ENCODE measurements around the gene CDCA5. TPM values are rescaled to one million over a fixed set of nuclear protein-coding genes. Genes with fewer than 3 reads are reported as not detected.

The CDCA5 gene
- total and polyA plus RNA-seq, 2 of the 4 experiments (the other 2 are of a cell fraction), result 9.1 to 14.0 TPM

DNA sequence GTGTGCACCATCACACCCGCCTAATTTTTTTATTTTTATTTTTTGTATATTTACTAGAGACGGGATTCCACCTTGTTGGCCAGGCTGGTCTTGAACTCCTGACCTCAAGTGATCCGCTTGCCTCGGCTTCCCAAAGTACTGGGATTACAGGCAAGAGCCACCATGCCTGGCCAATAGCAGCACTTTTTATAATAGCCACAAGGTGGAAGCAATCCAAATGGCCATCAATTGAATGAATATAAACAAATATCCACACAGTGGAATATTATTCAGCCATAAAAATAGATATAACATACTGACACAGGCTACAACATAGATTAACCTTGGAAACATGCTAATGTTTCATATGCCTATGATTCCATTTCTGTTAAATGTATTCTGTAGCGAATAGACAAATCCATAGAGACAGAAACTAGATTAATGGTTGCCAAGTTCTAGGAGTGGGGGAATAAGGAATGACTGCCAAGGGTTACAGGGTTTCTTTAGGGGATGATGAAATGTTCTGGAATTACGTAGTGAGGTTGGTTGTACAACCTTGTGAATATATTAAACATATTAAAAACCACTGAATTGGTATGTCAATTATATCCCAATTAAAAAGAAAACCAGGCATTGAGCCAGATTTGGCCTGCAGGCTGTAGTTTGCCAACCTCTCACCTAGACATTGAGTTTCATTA lies 17.0 kb upstream of the CDCA5 start:
- Histone ChIP-seq H4K5ac (ENCODE audit: low read depth, low read length) (no peak overlapping the region), H3K4me1 (ENCODE audit: control insufficient read depth, insufficient read depth, low read length) (peaks cover 4% of the 10 kb centered on the region), H4K20me1 (ENCODE audit: insufficient read depth, low read length) (peaks cover 3% of the 10 kb centered on the region; the same call in 1 of the 2 replicates), H3K9ac (ENCODE audit: low read depth, low read length) (no peak overlapping the region), H2BK15ac (ENCODE audit: low read depth, low read length) (no peak overlapping the region), H2BK120ac (ENCODE audit: low read depth, low read length) (no peak overlapping the region), H2AFZ (replicated peaks; ENCODE audit: low read length, poor library complexity) (no peak overlapping the region), H4K8ac (ENCODE audit: low read depth in 2 of 2, low read length in 2 of 2) (no peak overlapping the region), H3K56ac (ENCODE audit: extremely low read depth, insufficient read depth, low read length) (no peak overlapping the region), H2AK5ac (ENCODE audit: low read depth, low read length) (no peak overlapping the region), H3K79me1 (ENCODE audit: low read depth in 1 of 2, low read length in 2 of 2) (peaks cover 23 to 56% of the 10 kb centered on the region in 2 experiments), H3K4me3 (ENCODE audit: insufficient read depth, low read depth, low read length) (no peak overlapping the region), H3K36me3 (ENCODE audit: control insufficient read depth, insufficient read depth, low read length) (peaks cover 5% of the 10 kb centered on the region), H3K9me1 (ENCODE audit: insufficient read depth, low read length) (peaks cover 11% of the 10 kb centered on the region), H4K91ac (ENCODE audit: insufficient read depth, low read depth, low read length) (no peak overlapping the region), H3K23ac (ENCODE audit: low read depth, low read length) (no peak overlapping the region), H3K4ac (ENCODE audit: low read depth, low read length) (no peak overlapping the region), H3K27ac (ENCODE audit: insufficient read depth, low read length) (no peak overlapping the region), H2AK9ac (replicated peaks; ENCODE audit: low read depth, low read length, poor library complexity) (no peak overlapping the region), H3K9me3 (ENCODE audit: control insufficient read depth, insufficient read depth, low read length) (no peaks in the 10 kb centered on the region), H2BK5ac (ENCODE audit: low read depth, low read length, poor library complexity, severe bottlenecking) (no peak overlapping the region), H3K14ac (replicated peaks; ENCODE audit: low read depth, low read length) (no peak overlapping the region), H3K18ac (ENCODE audit: low read depth, low read length) (no peak overlapping the region), H2BK20ac (ENCODE audit: low read depth, low read length) (no peak overlapping the region), H3K27me3 (ENCODE audit: control insufficient read depth, insufficient read depth, low read length) (no peaks in the 10 kb centered on the region), H3K4me2 (ENCODE audit: low read depth, low read length) (no peak overlapping the region)
- intact Hi-C loops (cut with micrococcal nuclease) (no loop called here), dilution Hi-C loops (cut with HindIII; ENCODE audit: low sequenced_read_pairs, unreplicated experiment) (no loop called here), in situ Hi-C loops (cut with MboI; ENCODE audit: low sequenced_read_pairs) (no loop called here)
- no TSS peak for BruUV-seq (replicated peaks)
- WGBS, 2 experiments (ENCODE audit: extremely low coverage in 2 of 2, insufficient read length in 1 of 2), result no CpG with 5 or more reads among the region's 6 CpGs
- no peak for ATAC-seq (ENCODE audit: low read depth)
- no peak for DNase-seq
- CTCF ChIA-PET, result interaction anchor here (3.9 kb wide), 1 partner anchor 11 kb away, joined by 15 read pairs; the partner anchor contains the start of gene TM7SF2
- POLR2A ChIA-PET (ENCODE audit: unreplicated experiment), result no interaction called here
- no peak for TF ChIP-seq CEBPB (IDR thresholded peaks at IDR 0.05; ENCODE audit: low read depth, low read length)
- TF ChIP-seq NFE2L2 (IDR thresholded peaks at IDR 0.05; ENCODE audit: low read depth, low read length), result no peak
- TF ChIP-seq MAZ (IDR thresholded peaks at IDR 0.05; ENCODE audit: borderline replicate concordance, low read depth, low read length), result no peak
